DND-41 (cell line): ENCODE data around the gene WDFY3.

Experiments
- ATAC-seq: fragments of 200-7000 bp; cut with Tn5 transposase; 3 replicates; pipeline ENCODE4 v1.9.1; 2021; ENCODE audit warnings: low read depth; ENCODE audit not compliant: insufficient read depth
- DNase-seq: peaks from one replicate; pipeline ENCODE4 v3.0.0-alpha.2; 2020
- H2AFZ ChIP-seq: 2 replicates; pipeline ENCODE4 v1.6.0; 2012; ENCODE audit warnings: low read depth, low read length
- H3K27ac ChIP-seq: 2 replicates; pipeline ENCODE4 v1.5.1; 2012; ENCODE audit warnings: low read length, inconsistent platforms
- H3K27me3 ChIP-seq: fragments of 200-600 bp; sonication (generic); 2 replicates; pipeline ENCODE4 v1.6.0; 2012; ENCODE audit warnings: low read length, mild to moderate bottlenecking, inconsistent platforms; ENCODE audit not compliant: insufficient read depth, poor library complexity
- H3K36me3 ChIP-seq: 2 replicates; pipeline ENCODE4 v1.5.1; 2012; ENCODE audit warnings: low read length, inconsistent platforms; ENCODE audit not compliant: insufficient read depth
- H3K4me1 ChIP-seq: 2 replicates; pipeline ENCODE4 v1.5.1; 2012; ENCODE audit warnings: mild to moderate bottlenecking, low read length; ENCODE audit not compliant: insufficient read depth
- H3K4me2 ChIP-seq: 2 replicates; pipeline ENCODE4 v1.6.0; 2012; ENCODE audit warnings: mild to moderate bottlenecking, moderate library complexity, low read length, inconsistent platforms; ENCODE audit not compliant: insufficient read depth
- H3K4me3 ChIP-seq, 2 experiments: fragments of 200-600 bp in 1 of 2; shearing (Covaris generic) in 1 of 2; 2 replicates each; pipeline ENCODE4 v1.5.1; 2012 to 2016; ENCODE audit warnings: inconsistent platforms in 2 of 2, low read length in 2 of 2, mild to moderate bottlenecking in 2 of 2, low read depth in 1 of 2, moderate library complexity in 1 of 2
- H3K79me2 ChIP-seq: 2 replicates; pipeline ENCODE4 v1.6.0; 2012; ENCODE audit warnings: low read length, inconsistent platforms; ENCODE audit not compliant: insufficient read depth
- H3K9ac ChIP-seq: 2 replicates; pipeline ENCODE4 v1.6.0; 2012; ENCODE audit warnings: low read depth, mild to moderate bottlenecking, inconsistent platforms, low read length, moderate library complexity
- H3K9me3 ChIP-seq: 2 replicates; pipeline ENCODE4 v1.5.1; 2012; ENCODE audit warnings: low read length, moderate library complexity, mild to moderate bottlenecking, inconsistent platforms; ENCODE audit not compliant: insufficient read depth, severe bottlenecking
- H4K20me1 ChIP-seq: 2 replicates; pipeline ENCODE4 v1.6.0; 2012; ENCODE audit warnings: low read length; ENCODE audit not compliant: insufficient read depth
- CTCF ChIP-seq: IDR thresholded peaks from 2 replicates; pipeline ENCODE4 v1.5.1; 2012; ENCODE audit warnings: borderline replicate concordance, low read length, moderate library complexity, mild to moderate bottlenecking; ENCODE audit not compliant: poor library complexity, severe bottlenecking; ENCODE audit errors: extremely low read depth
- EZH2 ChIP-seq: IDR thresholded peaks from 3 replicates; pipeline ENCODE4 v1.6.1; 2012; ENCODE audit warnings: borderline replicate concordance, low read depth, mild to moderate bottlenecking, moderate library complexity, low read length, inconsistent platforms; ENCODE audit not compliant: severe bottlenecking

Gene WDFY3

GRCh38 chr4:84826681-84827080 is 139.8 kb downstream of the WDFY3 start:
- no peaks in the 10 kb centered on the region for H3K9me3 ChIP-seq
- no peaks in the 10 kb centered on the region for H3K4me1 ChIP-seq
- no peak for DNase-seq
- no peak overlapping the region for H3K9ac ChIP-seq
- no peak overlapping the region for H2AFZ ChIP-seq
- H3K36me3 ChIP-seq, result no peaks in the 10 kb centered on the region
- TF ChIP-seq EZH2 (no peak), CTCF (no peak)
- no peak for ATAC-seq
- H3K79me2 ChIP-seq, result no peaks in the 10 kb centered on the region
- H3K27ac ChIP-seq, result no peak overlapping the region
- H3K4me3 ChIP-seq, result no peak overlapping the region
- no peaks in the 10 kb centered on the region for H3K27me3 ChIP-seq
- no peak overlapping the region for H3K4me2 ChIP-seq
- no peaks in the 10 kb centered on the region for H4K20me1 ChIP-seq

GRCh38 chr4:84825701-84826341 is 140.7 kb downstream of the WDFY3 start:
- H2AFZ ChIP-seq, result no peak overlapping the region
- no peaks in the 10 kb centered on the region for H3K36me3 ChIP-seq
- no peaks in the 10 kb centered on the region for H3K9me3 ChIP-seq
- H3K9ac ChIP-seq, result no peak overlapping the region
- no peaks in the 10 kb centered on the region for H3K4me1 ChIP-seq
- no peak overlapping the region for H3K27ac ChIP-seq
- H3K27me3 ChIP-seq, result no peaks in the 10 kb centered on the region
- H3K4me3 ChIP-seq, result no peak overlapping the region
- H3K79me2 ChIP-seq, result no peaks in the 10 kb centered on the region
- no peak overlapping the region for H3K4me2 ChIP-seq
- TF ChIP-seq CTCF (no peak), EZH2 (no peak)
- DNase-seq, result no peak
- no peak for ATAC-seq
- no peaks in the 10 kb centered on the region for H4K20me1 ChIP-seq

- Histone ChIP-seq H4K20me1 (no peaks in the 10 kb centered on the region), H3K9me3 (no peaks in the 10 kb centered on the region)
Measured at GRCh38 chr4:84821064-84821463, 145.4 kb downstream of the WDFY3 start.

More at GRCh38 chr4:84821064-84821463, 145.4 kb downstream of the WDFY3 start:
- H2AFZ ChIP-seq, result no peak overlapping the region
- no peak overlapping the region for H3K27ac ChIP-seq
- ATAC-seq (no peak), DNase-seq (no peak)
- no peaks in the 10 kb centered on the region for H3K36me3 ChIP-seq
- H3K9ac ChIP-seq, result no peak overlapping the region
- no peak overlapping the region for H3K4me2 ChIP-seq
- no peaks in the 10 kb centered on the region for H3K4me1 ChIP-seq
- H3K27me3 ChIP-seq, result no peaks in the 10 kb centered on the region
- TF ChIP-seq EZH2 (no peak), CTCF (no peak)
- H3K4me3 ChIP-seq, result no peak overlapping the region
- H3K79me2 ChIP-seq, result no peaks in the 10 kb centered on the region
